HG03565 (cell line): Measurements from ENCODE around the gene ITCH.
"Not testable (repeated sequence)": the region's sequence is repeated elsewhere in the genome, so short reads cannot be mapped to it uniquely, and the experiment has no call there.

Source experiments
- ATAC-seq: cut with Tn5 transposase; IDR thresholded peaks from one replicate; pipeline ENCODE4 v1.9.1; 2021; ENCODE audit warnings: mild to moderate bottlenecking, moderate library complexity; ENCODE audit not compliant: unreplicated experiment

ITCH gene

DNA sequence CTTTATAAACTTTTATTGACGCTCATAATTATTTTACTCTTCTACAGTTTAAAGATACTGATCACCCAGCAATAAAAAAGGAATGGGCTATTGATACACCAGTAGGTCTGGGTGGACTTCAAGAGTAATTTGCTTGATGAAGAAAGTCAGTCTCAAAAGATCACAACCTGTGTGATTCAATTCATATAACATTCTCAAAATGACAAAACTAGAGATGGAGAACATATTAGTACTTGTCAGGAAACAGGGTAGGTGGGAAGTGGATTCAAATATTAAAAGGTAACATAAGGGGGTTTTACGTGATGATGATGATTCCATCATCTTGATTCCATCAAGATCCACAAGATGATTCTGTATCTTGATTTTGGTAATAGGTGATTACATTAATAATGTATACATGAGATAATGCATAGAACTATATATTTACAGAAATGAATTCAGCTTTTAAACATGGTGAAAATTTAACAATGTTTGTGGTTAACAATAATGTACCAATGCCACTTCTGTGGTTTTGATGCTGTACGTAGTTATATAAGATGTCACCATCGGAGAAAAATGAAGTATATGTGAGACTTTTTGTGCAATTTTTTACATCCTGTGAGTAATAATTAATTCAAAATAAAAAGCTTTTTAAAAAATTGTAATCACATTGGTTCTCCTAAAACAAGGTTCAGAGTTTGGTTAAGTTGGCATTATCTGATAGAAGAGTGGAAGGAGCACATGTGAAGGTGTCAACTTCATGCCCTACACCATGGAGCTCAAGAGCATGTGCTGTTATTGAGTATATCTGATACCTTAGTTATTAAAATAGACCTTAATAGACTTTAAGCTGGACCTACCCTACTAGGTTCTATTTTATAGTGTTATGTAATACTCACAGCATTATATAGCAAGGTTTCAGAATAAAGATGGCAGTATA is 86.9 kb downstream of the ITCH start:
- ATAC-seq = no peak

DNA sequence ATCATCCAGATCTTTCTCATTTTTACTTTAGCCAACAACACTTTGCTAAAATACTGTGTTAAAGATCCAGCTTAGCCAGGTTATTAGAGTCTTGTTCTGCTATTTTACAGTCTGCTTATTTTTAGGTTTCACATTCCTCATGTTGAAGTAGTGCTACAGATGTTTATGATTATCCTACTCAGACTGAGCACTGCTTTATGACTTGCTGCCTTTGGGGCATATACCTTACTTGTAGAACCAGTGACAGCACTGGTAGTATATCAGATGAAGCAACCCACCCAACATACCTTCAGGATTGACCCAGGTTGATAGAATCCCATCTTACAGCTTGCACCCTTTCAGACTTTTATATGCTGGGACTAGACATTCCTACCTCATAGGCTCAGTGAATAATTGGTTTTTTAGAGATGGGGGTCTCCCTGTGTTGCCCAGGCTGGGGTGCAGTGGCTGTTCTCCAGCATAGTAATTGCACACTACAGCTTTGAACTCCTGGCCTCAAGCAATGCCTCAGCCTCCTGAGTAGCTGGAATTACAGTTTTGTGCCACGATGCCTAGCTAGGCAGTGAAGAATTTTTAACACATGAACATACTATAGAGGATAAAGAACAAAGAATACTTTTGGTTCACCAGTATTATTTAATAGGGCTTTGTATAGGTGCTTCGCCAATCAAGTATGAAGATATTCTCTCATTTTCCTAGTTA is 89.4 kb downstream of the ITCH start:
- no peak for ATAC-seq

DNA sequence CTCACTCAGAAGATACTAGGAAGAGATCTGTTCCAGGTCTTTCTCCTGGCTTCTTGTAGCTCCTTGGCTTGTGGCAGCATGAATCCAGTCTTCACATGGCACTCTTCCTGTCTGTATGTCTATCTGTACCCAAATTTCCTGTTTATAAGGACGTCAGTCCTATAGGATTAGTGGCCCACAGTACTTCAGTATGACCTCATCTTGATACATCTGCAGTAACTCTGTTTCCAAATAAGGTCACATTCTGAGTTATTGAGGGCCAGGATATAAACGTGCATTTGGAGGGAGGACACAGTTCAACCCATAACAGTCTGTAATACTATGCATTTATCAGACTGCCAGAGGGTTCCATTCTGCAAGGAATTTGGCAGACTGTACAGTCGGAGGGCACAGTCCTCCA is 95.6 kb downstream of the ITCH start:
- no peak for ATAC-seq

DNA sequence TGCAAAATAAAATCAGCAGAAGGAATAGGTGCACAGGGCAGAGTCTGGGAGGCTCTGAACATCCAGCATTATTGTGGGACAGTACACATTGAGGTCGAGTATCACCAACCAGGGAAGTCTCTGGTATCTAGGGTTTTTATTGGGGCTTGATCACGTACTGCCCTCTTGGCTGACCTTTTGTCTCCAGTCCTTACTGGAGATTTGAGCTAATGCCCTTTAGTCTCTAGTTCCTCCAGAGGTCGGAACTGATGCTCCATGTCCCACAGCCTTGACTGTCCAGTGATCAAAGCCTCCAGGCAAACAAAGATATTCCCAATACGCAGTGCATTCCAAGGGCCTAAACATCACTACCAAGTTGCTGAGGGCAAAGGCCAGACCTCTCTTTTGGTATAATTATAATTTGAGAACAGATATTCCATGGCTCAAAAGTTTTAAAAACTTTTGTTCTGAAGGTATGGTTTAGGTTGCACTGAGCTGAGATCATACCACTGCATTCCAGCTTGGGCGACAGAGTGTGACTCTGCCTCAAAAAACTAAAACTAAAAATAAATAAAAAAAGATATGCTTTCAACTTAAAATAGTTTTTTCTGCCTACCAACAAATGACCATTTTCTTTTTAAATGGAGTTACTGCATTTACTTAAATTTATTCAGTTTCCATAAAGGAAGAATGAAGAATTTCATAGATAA is 96.3 kb downstream of the ITCH start:
- ATAC-seq = no peak

DNA sequence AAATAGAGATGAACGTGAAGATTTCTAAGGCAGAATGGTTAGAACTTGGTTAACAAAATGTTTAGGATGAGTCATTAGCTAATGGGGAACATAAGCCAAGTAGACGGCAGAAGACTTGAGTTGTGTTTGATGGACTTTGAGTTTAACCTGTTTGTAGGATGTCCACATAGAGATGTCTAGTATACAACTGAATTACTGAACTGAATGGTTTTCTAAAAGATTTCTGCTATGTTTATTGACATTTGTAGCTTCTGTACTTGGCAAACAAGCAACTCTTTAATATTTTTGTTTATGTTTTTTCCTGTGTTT is 98.7 kb downstream of the ITCH start:
- no peak for ATAC-seq

DNA sequence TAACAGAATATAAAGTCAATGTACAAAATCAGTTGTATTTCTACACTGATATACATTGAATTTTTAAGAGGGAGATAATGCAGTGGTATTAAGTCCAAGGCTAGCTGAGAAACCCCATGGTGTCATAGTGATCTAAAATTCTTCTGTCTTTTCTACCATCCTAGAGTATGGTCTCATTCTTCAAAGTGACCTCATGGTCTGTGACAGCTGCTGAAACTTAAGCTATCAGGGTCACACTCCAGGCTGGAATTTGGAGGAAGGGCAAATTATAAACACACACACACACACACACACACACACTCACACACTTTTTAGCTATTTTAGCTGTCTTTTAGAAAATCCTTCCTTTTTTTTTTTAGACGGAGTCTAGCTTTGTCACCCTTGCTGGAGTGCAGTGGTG is 105.9 kb downstream of the ITCH start:
- ATAC-seq = no peak

DNA sequence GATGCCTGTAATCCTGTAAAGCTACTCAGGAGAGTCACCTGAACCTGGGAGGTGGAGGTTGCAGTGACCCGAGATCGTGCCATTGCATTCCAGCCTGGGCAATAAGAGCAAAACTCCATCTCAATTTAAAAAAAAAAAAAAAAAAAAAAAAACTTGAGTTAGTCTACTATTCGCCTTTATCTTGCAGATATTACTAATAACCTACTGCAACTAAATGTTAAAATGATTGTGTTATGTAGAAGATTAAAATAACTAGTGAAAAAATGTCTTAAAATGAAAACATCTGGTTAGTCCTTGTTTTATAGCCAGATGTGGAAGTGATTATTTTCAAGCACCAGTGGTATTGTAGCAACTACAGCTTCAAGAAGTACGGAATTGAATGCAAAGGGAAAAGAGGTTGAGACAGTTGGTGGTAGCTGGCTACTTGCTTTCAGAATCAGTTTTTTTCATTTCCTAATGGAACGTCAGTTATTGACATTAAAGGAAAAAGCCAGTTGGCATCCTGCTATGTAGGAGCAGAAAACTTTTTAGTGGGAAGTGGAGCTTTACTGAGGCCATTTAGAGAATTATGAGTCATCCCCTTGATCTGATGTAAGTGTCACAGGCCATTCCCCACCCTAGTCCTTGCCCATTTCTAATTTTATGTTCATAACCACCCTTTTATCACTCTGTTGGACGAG is 109.3 kb downstream of the ITCH start:
- ATAC-seq = no peak

DNA sequence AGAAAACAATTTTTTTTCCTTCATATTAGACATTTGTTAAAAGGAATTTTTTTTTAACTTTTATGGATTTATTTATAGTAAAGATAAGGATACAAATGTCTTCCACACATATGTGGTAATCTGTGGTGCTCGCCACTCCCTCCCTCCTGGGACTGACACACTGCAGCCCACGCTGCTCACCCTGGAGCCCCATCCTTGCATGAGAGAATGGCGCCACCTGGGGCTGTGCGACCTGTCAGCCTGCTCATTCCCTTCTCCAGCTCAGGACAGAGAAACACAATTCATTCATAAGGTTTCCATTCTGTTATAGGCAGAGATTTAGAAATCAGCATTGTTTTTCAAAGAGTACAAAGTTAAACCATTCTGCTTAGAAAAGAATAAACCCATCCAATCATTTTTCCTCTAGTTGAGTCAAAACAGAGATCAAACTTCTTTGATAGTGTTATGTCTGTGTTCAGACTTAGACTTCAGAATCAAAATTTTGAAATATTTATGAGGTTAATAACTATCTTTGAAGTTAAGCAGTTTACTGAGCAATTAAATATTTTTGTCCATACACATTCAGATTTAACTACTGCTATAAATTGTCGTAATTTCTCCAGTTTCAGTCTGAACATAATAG is 110.3 kb downstream of the ITCH start:
- no peak for ATAC-seq

DNA sequence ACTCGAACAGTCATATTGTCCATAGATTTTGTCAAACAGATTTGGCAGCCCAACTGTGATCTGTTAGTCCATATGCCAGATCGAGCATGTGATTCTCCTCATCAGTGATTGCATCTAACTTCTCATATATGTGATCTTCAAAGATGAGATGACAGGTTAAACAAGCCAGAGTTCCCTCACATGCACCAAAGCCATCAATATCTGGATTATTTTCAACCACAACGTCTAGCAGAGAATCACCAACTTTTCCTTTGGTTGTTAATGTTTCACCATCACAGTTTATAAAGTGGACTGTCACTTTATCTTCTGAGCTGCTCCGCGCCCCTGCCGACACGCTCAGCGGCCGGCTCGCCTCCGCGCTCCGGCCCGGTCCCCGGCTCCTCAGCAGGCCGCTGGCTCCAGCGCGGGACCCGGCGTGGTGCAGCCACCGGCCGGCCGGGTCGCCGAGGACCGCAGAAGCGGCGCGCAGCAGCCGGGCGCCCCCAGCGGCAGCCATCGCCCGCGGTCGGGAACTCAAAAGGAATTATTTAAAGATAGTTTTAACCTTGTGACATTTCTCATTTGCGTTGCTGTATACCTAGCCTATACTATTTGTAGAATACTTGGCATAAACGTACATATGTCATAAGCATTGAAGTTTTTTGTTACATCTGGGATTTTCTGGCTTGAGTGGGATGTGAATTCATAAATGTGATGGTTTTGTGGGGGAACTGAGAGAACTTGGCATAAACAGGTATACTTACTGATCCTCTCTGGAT is 113.1 kb downstream of the ITCH start:
- ATAC-seq = no peak

DNA sequence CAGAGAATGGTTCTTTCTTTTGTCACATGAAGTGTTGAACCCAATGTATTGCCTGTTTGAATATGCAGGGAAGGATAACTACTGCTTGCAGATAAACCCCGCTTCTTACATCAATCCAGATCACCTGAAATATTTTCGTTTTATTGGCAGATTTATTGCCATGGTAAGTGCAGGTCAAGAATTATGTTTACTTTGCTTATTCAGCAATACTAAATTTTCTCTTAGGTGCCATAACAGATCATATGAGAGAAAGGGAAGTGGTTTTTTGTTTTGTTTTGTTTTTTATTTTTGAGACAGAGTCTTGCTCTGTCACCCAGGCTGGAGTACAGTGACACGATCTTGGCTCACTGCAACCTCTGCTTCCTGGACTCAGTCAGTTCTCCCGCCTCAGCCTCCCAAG is 116.6 kb downstream of the ITCH start:
- no peak for ATAC-seq

DNA sequence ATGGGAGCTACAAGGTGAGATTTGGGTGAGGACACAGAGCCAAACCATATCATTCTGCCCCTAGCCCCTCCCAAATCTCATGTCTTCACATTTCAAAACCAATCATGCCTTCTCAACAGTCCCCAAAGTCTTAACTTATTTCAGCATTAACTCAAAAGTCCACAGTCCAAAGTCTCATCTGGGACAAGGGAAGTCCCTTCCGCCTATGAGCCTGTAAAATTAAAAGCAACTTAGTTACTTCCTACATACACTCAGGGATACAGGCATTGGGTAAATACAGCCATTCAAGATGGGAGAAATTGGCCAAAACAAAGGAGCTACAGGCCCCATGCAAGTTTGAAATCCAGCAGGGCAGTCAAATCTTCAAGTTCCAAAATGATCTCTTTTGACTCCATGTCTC is 119.1 kb downstream of the ITCH start:
- not testable (repeated sequence) for ATAC-seq

DNA sequence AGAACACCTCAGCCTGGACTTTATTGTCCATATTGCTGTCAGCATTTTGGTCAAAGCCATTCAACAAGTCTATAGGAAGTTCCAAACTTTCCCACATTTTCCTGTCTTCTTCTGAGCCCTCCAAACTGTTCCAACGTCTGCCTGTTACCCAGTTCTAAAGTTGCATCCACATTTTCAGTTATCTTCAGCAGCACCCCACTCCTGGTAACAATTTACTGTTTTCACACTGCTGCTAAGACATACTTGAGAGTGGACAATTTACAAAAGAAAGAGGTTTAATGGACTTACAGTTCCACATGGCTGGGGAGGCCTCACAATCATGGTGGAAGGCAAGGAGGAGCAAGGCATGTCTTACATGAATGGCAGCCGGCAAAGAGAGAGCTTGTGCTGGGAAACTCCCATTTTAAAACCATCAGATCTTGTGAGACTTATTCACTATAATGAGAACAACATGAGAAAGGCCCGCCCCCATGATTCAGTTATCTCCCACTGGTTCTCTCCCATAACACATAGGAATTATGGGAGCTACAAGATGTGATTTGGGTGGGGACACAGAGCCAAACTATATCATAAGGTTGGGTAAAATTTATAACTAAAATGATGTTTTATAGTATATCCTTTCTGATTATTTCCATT is 120.6 kb downstream of the ITCH start:
- ATAC-seq = not testable (repeated sequence)

DNA sequence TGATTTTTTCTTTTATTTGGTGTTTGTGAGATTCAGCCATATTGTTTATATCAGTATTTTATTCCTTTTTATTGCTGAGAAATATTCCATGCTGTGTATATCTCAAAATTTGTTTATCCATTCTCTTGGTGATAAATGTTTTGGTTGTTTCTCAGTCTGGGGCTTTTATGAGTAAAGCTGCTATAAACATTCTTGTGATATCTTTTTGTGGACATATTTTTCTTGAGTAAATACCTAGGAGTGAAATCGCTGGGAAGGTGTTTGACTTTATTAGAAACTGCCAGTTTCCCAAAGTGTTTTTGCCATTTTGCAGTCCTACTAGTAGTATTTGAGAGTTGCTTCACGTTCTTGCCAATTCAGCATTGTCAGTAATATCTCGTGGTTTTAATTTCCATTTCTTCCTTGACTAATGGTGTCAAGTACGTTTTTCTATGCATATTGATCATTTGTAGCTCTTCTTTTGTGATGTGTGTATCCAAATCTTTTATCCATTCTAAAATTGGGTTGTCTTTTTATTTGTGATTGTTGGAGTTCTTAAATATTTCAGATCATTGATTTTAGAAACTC is 122.1 kb downstream of the ITCH start:
- no peak for ATAC-seq

DNA sequence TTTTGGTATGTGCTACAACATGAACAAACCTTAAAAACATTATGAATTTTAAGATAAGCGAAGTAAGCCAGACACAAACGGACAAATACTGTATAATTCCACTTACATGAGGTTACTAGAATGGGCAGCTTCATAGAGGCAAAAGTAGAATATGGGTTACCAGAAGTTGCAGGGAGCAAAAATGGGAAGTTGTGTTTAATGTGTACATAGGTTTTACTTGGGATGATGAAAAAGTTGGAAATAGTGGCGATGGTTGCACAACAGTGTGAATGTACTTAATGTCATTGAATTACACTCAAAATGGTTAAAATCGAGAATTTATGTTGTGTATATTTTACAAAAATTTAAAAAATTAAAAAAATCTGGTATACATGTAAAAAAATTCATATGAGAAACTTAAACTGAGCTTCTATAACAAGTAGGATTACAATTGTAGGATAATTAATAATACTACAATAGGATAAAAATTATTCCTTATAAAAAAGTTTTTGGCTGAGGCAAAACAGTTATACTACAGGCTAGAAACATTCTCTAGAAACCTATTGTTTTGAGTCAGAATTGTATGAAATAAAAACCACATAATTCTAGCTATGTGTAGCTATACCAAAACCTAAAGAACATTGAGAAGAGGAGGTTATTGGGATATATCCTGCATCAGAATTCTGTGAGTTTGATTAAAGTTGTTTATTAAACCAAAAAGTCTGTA is 128.3 kb downstream of the ITCH start:
- no peak for ATAC-seq

DNA sequence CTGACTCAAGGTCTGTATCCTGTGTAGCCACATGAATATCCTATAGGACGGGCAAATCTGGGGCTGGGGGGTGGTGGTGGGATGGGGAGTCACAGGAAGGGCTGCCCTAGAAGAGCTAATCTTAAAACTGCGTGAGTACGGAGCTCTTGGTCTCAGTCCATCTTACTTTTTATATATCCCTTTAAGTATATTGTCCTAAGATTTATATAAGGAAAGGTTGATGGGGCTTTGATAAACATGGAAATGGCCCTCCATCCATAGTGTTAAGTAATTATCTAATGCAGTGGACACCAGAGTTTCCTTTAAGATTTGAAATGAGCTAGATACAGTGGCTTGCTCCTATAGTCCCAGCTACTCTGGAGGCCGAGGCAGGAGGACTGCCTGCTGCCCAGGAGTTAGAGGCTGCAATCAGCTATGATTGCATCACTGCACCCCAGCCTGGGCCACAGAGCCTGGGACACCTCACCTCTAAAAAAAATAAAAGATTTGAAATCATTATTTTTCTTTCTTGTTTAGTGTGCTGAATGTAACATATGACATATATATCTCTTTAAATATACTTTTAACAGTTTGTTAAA is 128.9 kb downstream of the ITCH start:
- no peak for ATAC-seq

DNA sequence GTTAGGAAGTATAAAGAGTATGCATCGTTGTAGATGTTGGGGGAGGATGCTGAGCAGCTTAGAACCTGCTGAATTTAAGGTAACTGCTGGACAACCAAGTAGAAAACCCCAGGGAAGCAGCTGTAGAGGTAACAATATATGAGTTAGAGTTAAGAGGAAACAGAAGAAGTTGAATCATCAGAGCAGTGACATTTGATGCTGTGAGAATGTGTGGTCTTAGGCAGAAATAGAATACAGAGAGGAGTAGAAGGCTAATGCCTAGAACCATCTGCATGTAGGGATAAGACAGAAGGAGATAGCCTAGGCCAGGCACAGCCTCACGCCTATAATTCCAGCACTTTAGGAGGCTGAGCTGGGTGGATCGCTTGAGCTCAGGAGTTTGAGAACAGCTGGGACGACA is 130.6 kb downstream of the ITCH start:
- no peak for ATAC-seq

DNA sequence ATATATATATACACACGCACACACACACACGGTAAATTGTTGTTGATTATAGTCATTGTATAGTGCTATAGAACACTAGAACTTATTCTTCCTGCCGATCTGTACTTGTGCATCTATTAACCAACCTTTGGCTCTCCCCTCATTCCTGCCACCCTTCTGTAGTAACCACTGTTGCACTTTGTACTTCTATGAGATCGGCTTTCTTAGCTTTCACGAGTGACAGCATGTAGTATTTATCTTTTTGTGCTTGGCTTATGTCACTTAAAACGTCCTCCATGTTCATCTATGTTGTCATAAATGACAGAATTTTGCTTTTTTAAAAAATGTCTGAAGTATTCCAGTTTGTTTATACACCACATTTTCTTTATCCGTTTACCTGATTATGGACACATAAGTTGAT is 132.2 kb downstream of the ITCH start:
- ATAC-seq = no peak

DNA sequence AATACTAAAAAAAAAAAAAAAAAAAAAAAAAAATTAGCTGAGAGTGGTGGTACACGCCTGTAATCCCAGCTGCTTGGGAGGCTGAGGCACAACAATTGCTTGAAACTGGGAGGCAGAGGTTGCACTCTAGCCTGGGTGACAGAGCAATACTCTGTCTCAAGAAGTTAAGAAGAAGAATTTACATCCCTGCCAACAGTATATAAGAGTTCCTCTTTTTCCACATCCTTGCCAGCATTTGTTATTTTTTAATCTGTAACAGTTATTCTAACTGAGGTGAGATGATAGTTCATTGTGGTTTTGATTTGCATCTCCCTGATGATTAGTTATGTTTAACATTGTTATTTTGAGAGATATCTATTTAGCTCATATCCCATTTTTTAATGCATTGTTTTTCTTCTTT is 132.8 kb downstream of the ITCH start:
- ATAC-seq = no peak
